Left lobe of liver (tissue), 2 donors: ENCODE results near the gene PRKCH. TPM values are rescaled to one million over a fixed set of nuclear protein-coding genes. Genes with fewer than 3 reads are reported as not detected.

ENCODE experiments used
- ATAC-seq: fragments of 200-7000 bp; cut with Tn5 transposase; one replicate; pipeline ENCODE4 v1.9.1; 2020; ENCODE audit warnings: mild to moderate bottlenecking, moderate library complexity
- DNase-seq: peaks from one replicate; pipeline ENCODE4 v3.0.0-alpha.2; 2020; ENCODE audit warnings: low spot score
- total RNA-seq: library from RNA; stranded (reverse); gene quantifications from one replicate; pipeline ENCODE4 v1.2.1, GENCODE V29; 2021
- donor health status: DM: no; HTN: no; CAD: no; lungs with moderate emphysema.
- donor health status: DM: no; HTN: yes; CAD: no.

The PRKCH gene
- total RNA-seq, 1 donor from 2014 or later: 6.4 TPM

- ATAC-seq (peak; percentile 23), DNase-seq (no peak)
Observed at GRCh38 chr14:61418746-61419145, 97.4 kb downstream of the PRKCH start.

- ATAC-seq (no peak), DNase-seq (no peak)
Observed at GRCh38 chr14:61419201-61419600, 97.8 kb downstream of the PRKCH start.

- no peak for ATAC-seq
- no peak for DNase-seq
Observed at GRCh38 chr14:61420326-61420725, 98.9 kb downstream of the PRKCH start.

- no peak for ATAC-seq
- no peak for DNase-seq
Observed at GRCh38 chr14:61421212-61421923, 100.0 kb downstream of the PRKCH start.

GRCh38 chr14:61426048-61426447 lies 104.7 kb downstream of the PRKCH start:
- ATAC-seq (peak; percentile 57), DNase-seq (no peak)

- DNase-seq: no peak
- no peak for ATAC-seq
Observed at GRCh38 chr14:61428261-61428660, 106.9 kb downstream of the PRKCH start.

GRCh38 chr14:61429316-61429715 lies 107.9 kb downstream of the PRKCH start:
- DNase-seq (no peak), ATAC-seq (no peak)

- no peak for ATAC-seq
- DNase-seq: no peak
Observed at GRCh38 chr14:61430066-61430757, 108.8 kb downstream of the PRKCH start.

GRCh38 chr14:61433169-61433568 lies 111.8 kb downstream of the PRKCH start:
- ATAC-seq (no peak), DNase-seq (no peak)

- DNase-seq (no peak), ATAC-seq (no peak)
Observed at GRCh38 chr14:61433828-61434227, 112.4 kb downstream of the PRKCH start.

- DNase-seq (no peak), ATAC-seq (no peak)
Observed at GRCh38 chr14:61434311-61434710, 112.9 kb downstream of the PRKCH start.

GRCh38 chr14:61435563-61436337 lies 114.4 kb downstream of the PRKCH start:
- DNase-seq (no peak), ATAC-seq (peak; percentile 45)

- no peak for ATAC-seq
- DNase-seq: no peak
Observed at GRCh38 chr14:61437381-61437780, 116.0 kb downstream of the PRKCH start.

GRCh38 chr14:61438036-61438435 lies 116.7 kb downstream of the PRKCH start:
- DNase-seq (no peak), ATAC-seq (no peak)

- no peak for DNase-seq
- peak; percentile 49 for ATAC-seq
Observed at GRCh38 chr14:61438497-61438859, 117.1 kb downstream of the PRKCH start.

- ATAC-seq (peak; percentile 88), DNase-seq (peak; percentile 72)
Observed at GRCh38 chr14:61438860-61439765, 117.7 kb downstream of the PRKCH start.

- no peak for ATAC-seq
- DNase-seq: no peak
Observed at GRCh38 chr14:61439779-61440418, 118.5 kb downstream of the PRKCH start.

GRCh38 chr14:61443481-61443880 lies 122.1 kb downstream of the PRKCH start:
- DNase-seq: no peak
- ATAC-seq: no peak

GRCh38 chr14:61444215-61444768 lies 122.9 kb downstream of the PRKCH start:
- DNase-seq (no peak), ATAC-seq (no peak)

GRCh38 chr14:61451491-61451890 lies 130.1 kb downstream of the PRKCH start:
- no peak for DNase-seq
- ATAC-seq: no peak
